GM19240 (cell line): ENCODE results near the gene GOT1.

Experiments used
- DNase-seq: peaks from one replicate; pipeline ENCODE4 v3.0.0; 2011; ENCODE audit warnings: low spot score; ENCODE audit not compliant: insufficient read length

GOT1 gene

DNA sequence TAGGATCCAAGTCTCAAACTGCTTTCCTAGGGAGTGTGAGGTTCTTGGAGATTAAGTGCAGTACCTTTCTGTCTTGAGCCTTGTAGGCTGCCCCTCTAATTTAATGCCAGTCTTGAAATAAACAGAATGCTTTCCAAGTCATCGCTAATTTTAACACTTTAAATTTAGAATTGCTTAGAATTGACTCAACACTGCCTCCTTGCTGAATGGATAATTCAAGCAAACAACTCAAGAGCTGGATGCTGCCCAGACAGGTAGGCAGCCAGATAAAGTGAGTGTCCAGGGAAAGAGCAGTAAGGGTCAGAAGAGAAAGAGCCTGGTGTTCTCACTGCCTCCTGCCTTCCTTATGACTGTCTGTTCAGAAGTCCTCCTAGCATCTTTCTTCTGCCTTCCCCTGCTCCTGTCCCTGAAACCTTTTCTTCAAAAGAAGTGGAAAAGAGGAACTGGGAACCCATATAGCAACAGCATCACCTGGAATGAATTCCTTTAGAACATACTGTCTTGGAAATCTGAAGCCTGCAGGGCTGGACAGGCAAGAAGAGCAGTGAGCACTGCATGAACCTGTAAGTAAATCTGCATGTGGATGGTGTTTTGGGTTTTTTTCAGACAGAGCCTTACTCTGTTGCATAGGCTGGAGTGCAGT, 3.1 kb upstream of the GOT1 start:
- no peak for DNase-seq

DNA sequence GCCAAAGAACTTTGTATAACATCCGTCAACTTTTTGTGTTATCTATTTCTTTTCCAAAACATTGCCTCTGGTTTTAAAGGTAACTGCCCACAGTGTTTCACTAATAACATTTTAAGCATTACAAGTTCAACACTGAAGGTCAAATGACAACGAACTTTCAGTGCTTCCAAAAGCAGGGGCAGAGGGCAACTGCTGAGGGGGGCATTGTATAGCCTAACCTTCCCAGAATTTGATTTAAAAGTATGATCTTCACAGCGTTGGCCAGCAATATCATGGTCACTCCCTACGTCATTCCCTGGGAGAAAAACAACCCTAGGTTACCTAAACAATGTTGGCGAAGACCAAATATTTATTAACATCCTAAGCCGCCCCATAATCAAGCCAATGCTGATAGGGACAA, 2.5 kb upstream of the GOT1 start:
- DNase-seq: no peak

DNA sequence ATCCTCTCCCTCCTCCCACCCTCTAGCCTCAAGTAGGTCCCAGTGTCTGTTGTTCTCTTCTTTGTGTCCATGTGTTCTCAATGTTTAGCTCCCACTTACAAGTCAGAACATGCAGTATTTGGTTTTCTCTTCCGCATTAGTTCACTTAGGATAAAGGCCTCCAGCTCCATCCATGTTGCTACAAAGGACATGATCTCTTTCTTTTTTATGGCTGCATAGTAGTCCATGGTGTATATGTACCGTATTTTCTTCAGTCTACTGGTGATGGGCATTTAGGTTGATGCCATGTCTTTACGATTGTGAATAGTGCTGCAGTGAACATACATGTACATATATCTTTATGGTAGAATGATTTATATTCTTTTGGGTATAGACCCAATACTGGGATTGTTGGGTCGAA, 1.6 kb upstream of the GOT1 start:
- DNase-seq: no peak

DNA sequence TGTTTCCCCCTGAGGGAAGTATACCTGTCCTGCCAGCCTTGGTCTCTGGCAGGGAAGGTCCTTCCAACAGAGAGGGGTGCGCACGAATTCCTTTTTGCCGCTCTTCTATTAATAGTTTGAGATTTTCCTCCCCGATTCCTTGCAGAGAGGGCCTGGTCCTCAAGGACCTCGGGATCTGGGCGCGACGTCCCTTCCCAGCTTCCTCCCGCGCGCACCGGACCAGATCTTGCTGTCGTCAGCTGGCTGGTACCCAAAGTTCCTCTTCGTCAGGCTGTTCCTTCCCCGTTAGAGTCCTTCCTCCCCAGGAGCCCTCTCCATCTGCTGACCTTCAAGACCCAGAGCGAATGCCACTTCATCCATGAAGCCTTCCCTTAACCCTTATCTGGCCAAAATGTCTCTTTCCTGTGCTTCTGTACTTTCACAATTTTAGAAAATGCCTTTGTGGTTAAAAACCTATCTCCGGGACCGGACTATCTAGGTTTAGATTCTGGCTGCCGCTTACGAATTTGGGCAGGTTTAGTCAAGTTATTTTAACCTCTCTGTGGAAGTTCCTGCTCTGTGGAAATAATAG, 851 bp upstream of the GOT1 start:
- no peak for DNase-seq

DNA sequence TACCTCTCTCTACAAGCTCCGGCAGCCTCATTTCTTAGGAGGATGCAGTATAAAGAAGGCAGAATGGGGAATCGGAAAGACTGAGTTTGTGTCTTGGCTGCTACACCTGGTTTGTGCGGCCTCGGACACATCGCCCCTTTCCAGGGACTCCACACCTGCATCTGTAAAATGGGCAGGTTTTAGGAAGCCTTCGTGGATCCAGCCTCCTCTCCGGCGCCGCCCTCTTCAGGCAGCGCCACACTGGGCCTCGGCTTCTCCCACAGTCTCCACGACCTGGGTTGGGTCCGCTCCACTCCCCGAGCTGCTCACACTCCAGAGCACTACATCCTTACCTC, 341 bp downstream of the GOT1 start:
- DNase-seq: no peak

DNA sequence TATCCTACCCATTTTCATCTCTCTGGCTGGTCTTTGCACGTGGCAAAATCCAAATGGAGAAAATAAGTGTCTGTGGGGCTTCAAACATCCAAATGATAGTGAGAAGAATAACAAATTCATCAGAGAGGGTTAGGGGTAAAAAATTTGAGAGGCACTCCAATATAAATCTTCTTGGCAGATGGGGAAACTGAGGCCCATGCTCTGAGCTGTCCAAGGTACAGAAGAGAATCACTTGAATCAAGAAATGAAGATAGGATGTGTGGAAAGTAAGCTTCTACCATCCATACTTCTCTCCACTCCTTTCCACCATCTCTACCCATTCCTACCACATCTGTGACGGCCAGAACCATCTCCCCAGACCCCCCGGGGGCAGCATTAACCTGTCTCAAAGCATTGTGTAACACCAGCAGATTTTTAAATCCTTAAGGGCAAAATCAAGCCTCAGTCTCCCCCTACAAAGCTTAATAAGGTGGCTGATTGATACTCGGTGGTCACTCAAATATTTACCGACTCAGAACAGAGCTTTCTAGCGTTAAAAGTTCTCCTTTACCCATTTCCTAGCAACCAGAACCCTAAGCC, 818 bp downstream of the GOT1 start:
- no peak for DNase-seq

DNA sequence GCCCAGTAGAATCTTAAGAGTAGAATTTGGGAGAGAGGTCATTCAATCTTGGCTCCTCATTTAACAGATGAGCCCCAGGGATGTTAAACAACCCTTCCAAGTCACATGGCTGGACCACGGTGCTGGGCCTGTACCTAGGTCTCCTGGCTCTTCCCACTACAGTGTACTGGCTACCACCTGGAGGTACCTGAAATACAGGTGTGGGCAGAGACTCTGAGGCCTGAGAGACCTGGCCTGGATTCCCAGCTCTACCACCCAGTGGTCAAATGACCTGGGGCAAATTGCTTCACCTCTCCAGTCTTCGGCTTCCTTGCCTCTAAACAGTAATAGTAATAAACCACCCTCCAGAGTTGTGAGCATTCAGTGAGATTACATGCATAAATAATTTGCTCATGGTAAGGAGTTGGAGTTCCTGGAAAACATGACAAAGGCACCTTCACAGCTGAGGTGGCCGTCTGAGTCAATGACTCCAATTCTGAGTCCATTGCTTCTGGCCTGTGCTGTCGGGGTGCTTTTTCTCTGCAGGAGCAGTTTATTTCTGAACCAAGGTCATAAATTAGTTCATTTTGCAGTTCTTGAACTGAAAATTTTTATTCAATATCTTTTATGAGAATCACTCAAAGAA, 2.7 kb downstream of the GOT1 start:
- DNase-seq: no peak

DNA sequence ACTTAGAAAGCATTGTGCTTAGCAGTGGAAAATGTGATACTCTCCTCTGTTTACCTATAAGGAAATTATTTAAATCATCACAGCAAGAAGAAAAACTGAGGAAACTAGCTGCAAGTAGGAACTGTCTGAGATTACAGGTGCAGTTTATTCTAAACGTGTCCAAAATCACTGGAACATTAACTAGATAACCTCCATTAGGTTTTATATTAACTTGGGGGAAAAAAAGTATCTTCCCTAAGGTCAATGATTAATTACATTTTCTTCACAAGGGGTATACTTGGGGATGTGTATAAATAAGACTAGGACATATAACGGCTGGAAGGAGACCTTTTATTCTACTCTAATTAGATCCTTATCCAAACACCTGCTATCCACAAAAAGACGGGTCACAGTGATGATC, 3.7 kb downstream of the GOT1 start:
- DNase-seq: no peak

DNA sequence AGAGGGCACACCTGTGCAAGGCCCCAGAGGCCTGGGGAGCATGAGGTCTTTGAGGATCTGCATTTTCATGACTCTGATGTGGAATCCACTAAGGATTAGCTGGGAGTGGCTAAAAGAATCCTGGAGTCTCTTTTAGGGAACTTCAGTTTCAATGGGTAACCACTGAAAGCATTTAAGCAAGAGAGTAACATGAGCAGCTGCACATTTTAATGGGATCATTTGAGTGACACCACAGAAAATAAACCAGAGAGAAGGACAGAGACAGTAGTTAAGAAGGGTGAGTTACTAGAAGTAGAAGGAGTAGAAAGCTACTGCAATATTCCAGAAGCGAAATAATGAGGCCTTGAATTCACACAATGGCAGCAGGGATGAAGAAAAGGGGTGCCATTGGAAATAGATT, 5.2 kb downstream of the GOT1 start:
- no peak for DNase-seq

DNA sequence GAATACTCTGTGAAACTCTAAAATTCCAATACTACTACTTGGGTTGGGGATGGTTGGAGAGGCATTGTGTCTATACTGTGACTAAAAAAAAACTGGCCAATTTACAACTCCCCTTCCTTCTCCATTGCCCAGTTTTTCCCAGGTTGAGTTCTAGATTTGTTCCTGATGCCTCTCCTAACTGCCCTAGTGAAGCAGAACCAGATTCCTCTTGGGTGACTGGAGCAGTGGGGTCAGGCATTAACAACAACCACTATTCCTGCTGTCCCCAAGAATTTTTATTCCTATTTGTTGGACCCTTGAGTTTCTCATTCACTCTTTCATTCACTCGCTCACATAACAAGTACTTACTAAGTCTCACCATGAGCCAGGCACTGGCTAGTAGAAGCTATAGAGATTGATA, 5.8 kb downstream of the GOT1 start:
- DNase-seq: no peak

DNA sequence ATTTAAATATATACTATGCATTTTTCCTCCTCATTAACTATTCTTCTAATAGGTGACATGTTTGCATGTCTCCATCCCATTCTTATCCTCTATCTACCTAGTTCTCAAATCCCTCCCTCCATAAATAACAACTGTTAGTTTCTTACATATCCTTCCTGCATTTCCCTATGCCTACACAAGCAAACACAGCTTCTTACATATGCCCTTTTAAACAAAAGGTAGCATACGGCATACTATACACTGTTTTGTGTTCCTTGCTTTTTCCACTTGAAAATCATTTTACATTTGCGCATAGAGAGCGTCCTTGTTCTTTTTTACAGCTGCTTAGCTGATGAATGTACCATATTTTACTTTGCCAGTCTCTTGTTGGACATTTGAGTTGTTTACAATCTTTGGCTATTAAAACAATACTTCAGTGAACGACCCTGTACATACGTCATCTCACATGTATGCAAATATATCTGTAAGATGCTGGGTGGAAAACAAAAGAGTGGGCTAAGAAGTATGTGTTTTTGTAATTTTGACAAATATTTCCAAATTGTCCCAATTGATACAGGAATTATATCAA, 7.8 kb downstream of the GOT1 start:
- no peak for DNase-seq

DNA sequence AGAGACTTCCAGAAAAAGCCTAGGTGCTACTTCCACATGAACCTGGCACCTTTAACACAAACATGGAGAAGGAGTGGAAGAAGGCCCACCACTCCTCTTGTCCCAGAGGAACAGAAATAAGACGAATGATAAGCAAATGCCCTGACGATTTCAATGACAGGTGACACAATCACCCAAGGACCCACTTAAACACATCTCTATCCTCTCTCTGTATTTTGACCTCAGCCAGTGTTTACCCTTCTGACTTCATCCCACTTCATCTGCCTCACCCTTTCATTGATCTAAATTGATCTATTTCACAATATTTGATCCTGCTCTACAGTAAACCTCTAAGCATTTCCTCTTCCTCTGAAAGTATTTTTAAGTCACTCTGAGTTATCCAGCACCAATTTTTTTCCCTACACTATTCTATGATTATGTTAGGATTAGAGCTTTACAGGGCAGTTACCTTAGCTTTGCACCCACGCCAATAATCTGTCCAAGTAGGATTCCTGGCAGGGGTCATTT, 9.1 kb downstream of the GOT1 start:
- no peak for DNase-seq

DNA sequence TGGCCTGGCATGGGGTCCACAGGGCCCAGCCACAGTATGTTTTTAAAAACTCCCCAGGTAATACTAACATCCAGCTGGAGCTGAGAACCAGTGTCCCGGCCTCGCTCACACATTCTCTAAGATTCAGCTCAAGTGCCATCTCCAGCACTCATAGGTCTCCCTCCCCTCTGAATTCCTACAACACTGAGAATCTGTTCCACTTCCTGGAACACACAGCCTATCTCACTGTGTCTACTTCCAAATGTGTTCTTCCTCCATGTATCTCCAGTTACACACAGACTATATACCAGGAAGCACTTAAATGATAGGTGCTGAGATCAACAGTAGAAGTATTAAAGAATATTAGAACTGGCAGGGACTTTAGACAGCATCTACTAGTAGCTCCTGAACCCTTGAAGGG, 10.7 kb downstream of the GOT1 start:
- DNase-seq: no peak

DNA sequence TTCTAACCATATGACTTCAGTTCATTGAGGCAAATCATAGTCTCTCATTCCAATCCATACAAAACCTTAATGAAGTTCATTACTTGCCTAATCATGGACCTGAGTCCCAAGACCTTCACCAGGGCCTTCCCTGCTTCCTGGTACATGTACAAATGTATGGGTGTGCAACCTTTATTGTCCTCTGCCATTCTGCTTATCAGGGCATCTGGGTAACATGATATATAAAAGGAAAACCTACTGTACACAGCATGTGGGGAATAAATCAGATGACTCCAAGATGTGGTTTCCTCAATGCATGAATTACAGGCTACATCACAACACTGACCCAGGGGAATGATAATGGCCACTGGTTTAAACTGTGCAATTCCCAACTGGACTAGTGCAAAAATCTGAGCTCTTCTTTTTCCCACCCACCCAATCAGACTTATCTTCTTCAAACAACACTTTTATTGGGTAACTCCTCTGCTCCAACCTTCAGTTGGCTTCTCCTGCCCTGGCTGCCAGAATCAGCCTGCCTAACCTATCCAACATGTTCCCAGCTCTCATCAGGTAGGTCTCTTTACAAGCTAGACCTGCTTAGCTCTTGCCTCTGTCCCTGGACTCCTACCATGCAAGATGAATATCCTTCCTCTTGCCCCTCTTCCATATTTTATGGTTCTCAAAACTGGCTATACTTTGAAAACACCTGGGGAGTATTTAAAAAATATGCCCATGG, 11.4 kb downstream of the GOT1 start:
- no peak for DNase-seq

DNA sequence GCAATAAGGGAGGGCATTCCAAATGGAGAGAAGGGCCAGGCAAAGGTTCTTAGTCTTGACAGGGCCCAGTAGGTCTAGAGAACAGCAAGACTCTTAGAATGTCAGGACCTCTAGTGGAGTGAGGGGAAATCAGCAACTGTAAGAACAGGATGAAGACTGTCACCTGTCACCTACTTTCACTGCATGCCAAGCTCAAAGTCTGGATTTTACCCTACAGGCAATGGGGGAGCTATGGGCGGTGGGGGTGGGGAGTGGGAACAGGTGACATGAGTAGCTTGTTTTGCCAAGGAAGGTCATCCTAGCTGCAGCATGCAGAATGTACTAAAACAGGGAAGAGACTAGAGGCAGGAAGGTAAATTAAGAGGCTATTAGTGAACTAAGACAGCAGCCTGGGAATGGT, 18.3 kb downstream of the GOT1 start:
- DNase-seq: no peak

DNA sequence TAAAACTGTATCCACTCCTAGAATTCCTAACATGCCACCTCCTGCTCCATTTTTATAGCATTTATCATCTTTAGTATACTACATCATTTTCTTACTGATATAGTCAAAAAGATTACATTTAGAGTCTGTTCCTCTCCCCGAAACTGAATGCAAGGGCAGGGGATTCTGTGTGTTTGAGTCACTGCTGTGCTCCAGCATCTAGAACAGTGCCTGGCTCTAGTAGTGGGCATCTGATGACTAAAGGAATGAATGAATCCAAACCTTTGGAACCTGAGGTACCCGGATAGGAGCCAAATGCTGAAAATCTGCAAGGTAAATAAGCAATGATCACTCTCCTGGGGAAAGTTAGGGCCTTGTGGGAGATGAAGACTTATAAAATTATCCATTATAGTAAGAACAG, 18.9 kb downstream of the GOT1 start:
- DNase-seq: no peak

DNA sequence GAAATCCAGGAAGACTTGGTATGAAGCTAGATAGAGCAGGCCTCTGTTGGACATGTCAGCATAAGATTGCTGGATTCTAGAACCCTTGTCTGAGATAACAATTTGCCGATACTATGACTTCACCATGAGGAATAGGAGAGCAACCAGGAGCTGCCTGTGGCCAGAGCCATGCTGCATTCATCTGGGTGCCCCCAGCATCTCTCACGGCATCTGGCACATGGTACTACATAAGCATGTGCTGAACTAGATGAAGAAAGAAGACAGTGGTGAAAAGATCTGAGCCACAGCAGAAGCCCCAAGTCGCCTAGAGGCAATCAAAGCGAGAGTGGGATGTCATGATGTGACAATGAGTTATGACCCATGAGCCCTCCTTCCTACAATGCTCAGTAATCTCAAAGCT, 19.5 kb downstream of the GOT1 start:
- DNase-seq: no peak

DNA sequence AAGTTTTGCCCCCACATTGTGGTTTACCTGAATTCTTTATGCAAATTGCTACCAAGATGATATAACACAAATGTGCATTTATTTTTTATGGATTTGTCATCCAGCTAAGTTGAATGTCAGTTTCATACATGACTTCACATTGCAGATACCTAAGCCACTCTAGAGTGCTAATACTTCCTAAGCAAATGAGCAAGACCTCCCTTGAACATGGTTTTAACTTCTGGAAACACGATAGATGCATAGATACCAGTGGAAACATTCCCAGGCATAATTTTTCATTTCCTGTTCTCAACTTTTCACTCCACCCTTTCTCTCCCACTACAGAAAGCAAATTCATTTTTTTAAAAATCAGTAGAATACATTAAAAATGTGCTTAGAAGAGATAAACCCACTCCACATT, 20.3 kb downstream of the GOT1 start:
- no peak for DNase-seq

DNA sequence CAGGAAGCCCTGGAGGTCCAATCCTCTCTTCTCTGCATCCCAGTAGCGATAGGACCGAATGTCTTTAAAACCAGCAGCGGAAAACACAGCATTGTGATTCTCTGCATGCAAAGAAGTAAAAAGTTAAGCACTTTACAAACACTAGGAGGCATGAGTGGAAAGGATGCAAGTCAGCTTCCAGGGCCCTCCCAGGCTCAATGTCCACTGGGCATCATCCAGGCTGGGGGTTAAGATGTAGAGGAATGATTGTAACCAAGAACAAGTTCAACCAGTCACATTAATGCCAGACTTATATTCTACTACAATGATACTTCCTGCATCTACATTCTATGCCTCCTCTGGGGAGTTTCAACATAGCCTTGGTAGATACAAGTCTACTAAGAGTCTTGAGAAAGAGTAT, 24.3 kb downstream of the GOT1 start:
- no peak for DNase-seq

DNA sequence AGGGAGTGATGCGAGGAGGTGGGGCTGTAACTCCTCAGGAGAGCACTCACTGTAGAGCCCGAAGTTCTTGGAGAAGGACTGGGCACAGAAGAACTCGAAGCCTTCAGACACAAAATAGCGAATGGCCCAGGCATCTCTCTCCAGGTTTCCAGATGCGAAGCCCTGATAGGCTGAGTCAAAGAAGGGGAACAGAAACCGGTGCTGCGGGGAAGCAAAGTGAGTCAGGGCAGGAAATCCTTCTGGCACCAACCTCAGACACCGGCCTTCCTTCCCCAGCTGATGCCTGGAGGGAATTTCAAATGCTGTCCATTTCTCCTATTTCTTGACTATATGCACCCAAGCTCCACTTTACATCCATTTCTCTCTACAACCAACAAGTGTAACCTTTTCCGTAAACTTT, 26.8 kb downstream of the GOT1 start:
- no peak for DNase-seq

DNA sequence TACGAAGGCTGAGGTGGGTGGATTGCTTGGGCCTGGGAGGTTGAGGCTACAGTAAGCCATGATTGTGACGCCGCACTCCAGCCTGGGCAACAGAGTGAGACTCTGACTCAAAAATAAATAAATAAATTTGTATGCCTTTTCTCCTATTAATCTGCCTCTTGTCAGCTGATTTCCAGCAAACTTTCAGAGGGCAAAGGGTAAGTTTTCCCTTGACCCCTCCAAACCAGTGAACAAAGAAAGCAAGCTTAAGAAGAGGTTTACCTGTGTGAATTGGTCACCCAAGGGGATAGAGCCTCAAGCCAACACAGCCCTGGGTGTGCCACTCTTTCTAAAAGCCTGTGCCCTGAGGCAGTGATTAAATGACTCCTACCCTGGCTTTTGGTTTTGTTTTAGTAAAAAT, 30.8 kb downstream of the GOT1 start:
- no peak for DNase-seq

DNA sequence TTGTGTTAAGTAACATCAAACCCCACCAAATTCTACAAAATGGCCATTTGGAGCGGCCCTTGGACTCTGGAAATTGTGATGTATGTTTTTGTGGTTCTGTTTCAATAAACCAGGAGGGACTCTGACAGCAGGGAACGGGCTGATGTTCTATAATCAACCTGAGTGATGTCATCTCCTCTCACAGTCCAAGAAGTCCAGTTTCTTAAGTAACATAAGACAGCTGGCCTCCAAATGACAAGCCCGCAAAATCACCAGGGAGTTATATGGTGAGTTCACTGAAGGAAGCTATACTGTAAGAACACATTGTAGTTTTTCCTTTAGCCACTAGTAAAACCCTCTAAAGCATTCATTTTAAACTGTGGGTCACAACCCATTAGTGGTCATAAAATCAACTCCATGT, 34.0 kb downstream of the GOT1 start:
- DNase-seq: no peak
